ENCODE results near the gene CACNG6.
"Not testable (repeated sequence)": the region's sequence is repeated elsewhere in the genome, so short reads cannot be mapped to it uniquely, and the experiment has no call there.

Gene CACNG6, protein sequence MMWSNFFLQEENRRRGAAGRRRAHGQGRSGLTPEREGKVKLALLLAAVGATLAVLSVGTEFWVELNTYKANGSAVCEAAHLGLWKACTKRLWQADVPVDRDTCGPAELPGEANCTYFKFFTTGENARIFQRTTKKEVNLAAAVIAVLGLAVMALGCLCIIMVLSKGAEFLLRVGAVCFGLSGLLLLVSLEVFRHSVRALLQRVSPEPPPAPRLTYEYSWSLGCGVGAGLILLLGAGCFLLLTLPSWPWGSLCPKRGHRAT

GRCh38 chr19:53991224-53992113 lies at the start of gene CACNG6:
Gene CACNG6 (plus strand): TSS chr19:53991637. CDS start chr19:53992878, 1,241 bp downstream.
- DNase-seq (ENCODE audit: low spot score) = peak; percentile 63

DNA sequence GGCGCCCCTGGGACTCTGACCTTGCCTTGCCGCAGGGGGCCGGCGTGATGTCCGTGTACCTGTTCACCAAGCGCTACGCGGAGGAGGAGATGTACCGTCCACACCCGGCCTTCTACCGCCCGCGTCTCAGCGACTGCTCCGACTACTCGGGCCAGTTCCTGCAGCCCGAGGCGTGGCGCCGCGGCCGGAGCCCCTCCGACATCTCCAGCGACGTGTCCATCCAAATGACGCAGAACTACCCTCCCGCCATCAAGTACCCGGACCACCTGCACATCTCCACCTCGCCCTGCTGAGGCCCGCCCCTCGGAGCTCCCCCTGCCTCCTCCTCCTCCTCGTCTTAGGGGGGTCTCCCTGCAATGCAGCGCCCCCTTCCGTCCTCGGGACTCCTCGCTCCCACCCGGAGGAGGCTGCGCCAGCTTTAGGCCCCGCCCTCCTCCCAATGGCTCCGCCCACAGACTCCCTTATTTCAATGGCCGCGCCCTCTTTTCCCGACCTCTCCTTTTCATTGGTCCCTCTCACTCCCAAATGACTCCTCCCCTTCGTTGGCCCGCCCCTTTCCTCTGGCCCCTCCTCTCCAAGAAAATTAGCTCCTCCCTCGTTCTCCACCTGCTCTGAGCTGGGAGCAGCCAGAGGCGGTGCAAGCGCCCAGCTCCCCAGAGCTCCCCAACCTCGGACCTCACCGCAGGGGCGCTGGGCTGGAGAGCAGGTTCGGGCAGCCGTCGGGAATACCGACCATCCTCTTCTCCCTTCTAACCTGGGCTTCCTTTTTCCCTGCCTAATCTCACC lies 49.2 kb upstream of the CACNG6 start:
- DNase-seq (ENCODE audit: low spot score) = no peak

DNA sequence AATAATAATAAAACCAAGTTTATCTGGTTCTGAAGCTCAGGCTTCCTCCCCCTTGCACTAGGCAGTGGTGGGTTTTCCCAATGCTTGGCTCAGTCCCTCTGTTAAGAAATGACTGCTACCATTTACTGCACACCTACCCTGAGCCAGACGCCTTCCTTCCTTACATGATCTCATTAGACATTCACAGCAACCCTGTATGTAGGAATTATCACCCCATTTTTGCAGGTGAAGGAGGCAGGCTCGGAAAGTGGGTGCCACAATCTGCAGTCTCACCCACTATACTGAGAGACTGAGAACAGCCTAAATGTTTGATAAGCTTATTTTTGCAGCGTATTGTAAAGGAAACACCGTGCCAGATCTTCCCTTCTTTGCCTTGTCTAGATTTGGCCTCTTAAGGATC lies 47.0 kb upstream of the CACNG6 start:
- no peak for DNase-seq (ENCODE audit: low spot score)

DNA sequence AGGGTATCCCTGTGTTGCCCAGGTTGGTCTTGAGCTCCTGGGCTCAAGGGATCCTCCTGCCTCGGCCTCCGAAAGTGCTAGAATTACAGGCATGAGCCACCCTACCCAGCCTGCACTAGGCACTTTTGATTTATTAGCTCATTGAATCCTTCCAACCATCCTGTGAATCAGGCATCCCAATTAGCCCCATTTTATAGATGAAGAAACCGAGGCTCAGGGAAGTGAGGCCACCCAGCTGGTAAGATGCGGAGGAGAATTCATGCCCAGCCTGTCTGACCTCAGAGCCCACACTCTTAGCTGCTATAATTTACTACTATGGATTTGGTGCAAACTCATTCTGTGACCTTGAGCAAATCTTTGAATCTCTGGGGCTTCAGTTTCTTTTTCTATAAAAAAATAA lies 46.5 kb upstream of the CACNG6 start:
- DNase-seq (ENCODE audit: low spot score) = no peak

DNA sequence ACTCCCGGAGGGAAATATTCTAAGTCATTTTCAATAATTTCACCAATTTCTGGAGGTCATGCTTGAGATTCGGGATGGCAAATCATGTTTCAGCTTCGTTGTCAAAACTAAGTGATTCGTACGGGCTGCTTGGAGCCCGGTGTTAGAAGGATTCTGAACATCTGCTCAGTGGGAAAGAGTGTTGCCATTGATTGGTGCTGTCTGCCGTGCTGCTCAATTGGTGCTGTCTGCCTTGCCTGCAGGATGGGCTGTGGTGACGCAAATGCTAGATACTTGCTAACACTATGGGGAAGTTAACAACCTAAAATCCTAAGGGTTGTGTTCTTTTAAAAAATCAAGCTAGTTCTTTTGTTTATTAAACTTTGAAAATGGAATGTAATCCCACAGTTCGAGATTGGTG lies 46.0 kb upstream of the CACNG6 start:
- no peak for DNase-seq (ENCODE audit: low spot score)

- no peak for DNase-seq (ENCODE audit: low spot score)
Measured at GRCh38 chr19:53945998-53946397, 45.4 kb upstream of the CACNG6 start.

DNA sequence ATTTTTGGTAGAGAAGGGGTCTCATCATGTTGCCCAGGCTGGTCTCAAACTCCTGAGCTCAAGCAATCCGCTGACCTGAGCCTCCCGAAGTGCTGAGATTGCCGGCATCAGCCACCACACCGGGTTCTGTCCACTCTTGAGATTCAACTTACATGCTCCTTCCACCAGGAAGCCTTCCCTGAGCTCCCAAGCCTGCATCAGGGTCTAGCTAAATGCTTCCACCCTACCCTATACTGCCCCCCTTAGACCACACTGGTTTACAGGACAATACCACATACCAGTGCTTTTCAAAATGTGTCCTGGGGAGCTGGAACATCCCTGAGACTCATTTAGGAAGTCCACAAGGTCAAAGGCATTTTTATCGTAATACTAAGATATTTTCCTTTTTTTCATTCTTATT lies 43.8 kb upstream of the CACNG6 start:
- no peak for DNase-seq (ENCODE audit: low spot score)

GRCh38 chr19:53948611-53949010 lies 42.8 kb upstream of the CACNG6 start:
- not testable (repeated sequence) for DNase-seq (ENCODE audit: low spot score)

GRCh38 chr19:53951436-53951835 lies 40.0 kb upstream of the CACNG6 start:
- no peak for DNase-seq (ENCODE audit: low spot score)

DNA sequence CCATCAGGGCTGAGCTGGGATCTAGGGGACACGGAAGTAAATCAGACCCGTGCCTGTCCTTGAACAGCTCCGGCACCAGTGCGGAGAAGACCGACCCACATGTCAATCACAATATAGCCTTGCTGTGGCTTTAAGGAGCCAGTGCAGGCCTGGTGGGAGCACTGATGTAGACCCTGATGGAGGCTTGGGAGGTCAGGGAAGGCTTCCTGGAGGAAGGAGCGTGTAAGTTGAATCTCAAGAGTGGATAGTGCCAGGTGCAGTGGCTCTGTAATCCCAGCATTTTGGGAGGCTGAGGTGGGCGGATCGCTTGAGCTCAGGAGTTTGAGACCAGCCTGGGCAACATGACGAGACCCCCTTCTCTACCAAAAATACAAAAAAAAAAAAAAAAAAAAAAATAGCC lies 39.5 kb upstream of the CACNG6 start:
- DNase-seq (ENCODE audit: low spot score) = no peak

DNA sequence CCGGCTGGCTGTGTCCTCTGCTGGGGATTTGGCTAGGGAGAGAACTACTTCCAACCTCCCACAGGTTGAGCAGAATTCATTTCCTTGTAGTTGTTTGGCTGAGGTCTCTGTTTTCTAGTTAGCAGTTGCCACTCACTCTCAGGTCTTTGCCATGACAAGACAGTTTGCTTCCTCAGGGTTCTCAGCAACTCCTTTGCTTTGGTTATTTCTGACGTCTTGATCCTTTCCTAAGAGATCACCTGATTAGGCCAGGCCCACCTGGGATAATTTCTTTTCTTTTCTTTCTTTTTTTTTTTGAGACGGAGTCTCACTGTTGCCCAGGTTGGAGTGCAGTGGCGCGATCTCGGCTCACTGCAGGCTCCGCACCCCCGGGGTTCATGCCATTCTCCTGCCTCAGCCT lies 38.1 kb upstream of the CACNG6 start:
- DNase-seq (ENCODE audit: low spot score) = no peak

DNA sequence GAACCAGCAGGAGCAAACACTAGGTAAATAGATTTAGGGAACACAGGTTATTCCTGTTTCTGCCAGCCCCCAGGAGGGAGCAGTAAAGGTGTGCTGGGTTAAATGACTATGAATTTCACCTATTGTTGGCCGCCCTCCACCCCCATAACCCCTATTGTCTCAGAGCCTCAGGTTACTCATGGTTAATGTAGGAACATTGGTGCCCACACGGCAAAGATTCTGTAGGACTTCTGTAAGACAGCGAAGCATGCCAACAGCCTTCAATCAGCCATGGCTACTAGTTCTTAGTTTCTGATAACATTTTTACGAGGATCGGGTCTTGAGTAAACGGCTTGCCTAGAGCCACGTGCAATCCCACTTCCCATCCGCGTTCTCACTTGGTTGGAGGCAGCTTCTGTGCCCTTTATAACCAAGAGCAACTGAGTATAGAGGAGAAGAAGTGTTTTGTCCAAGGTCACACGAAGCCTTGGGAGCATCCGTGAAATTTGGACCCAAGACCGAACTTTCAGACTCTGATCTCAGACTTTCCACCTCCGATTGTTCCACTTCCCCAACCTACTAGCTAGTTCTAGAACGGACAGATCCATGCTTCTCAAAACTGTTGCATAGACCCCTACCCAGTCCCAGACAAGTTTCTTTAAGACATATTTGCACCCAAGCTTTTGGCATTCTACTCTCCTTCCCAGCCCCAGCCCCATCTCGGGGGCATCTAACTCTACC lies 33.8 kb upstream of the CACNG6 start:
- DNase-seq (ENCODE audit: low spot score) = no peak

DNA sequence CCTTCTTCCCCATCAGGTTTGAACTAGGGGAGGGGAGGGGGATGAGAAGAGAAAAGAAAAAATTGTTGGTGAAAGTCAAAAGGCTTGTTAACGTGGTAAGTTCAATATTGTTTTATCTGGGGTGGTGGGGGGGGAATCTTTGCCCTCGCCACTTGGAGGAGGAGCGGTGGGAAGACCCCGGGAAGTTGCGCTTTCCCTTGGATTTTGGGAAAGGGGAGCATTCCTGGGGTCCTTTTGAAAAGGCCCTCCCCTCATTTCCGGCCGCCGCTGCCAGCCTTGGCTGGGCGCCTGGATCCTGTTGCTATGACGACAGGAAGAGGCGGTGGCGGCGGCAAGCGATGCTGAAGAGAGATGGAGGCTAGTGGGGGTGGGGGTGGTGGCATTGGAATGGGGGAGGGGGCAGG lies 33.3 kb upstream of the CACNG6 start:
- no peak for DNase-seq (ENCODE audit: low spot score)

DNA sequence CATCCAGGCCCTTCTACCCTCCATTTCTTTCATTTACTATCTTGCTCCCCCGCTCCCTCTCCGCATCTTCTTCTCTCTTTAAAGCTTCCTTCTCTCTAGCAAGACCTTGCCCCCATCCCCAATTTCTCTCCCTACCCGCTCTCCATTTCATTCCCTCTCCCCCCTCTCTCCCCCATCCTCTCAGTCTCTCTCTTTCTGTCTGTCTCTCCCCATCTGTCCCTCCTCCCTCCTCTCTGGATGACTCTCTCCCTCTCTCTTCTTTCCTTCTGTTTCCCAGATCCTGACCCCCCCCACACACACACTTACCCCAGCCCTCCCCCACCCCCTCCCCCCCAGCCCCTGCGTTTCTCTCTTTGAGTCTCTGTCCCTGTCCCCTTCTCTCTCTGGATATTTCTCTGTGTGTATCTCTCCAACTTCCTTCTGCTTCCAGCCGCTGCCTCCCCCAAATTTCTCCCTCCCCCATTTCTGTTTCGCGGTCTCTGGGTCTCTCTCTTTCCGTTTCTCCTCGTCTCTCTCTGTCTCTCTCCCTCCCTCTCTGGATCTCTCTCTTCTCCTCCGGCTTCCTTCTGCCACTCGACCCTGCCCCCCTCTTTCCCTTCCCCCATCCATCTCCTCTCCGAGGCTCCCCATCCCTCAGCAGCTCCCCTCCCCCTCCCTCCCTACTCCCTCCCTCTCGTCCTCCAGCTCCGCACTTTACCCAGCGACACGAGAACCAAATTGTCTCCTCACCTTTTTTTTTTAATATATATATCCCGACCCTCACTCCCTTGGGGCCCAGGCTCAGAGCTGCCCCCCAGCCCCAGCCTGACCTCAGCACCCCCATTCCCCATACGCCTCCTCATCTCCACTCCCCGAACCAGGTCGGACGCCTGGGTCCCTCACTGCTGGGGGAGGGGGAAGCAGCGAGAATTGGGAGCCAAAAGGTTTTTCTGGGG lies 32.3 kb upstream of the CACNG6 start:
- DNase-seq (ENCODE audit: low spot score) = no peak

DNA sequence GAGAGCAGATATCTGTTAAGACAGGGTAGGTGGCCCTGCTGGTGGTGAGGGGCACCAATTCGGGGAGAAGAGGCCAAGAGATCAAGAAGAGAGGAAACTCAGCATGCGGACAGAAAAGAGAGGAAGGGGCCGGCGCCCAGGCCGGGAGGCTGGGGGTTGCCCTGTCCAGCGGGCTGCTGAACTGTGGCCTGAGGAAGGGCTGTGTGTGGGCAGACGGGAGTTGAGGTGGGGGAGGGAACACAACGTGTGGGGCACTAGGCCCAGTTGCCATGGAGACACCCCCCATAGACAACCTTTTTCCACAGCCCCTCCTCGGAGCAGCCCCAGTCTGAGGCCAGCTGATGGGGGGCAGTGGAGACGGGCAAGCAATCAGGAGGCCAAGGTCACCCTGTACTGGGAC lies 31.2 kb upstream of the CACNG6 start:
- no peak for DNase-seq (ENCODE audit: low spot score)

DNA sequence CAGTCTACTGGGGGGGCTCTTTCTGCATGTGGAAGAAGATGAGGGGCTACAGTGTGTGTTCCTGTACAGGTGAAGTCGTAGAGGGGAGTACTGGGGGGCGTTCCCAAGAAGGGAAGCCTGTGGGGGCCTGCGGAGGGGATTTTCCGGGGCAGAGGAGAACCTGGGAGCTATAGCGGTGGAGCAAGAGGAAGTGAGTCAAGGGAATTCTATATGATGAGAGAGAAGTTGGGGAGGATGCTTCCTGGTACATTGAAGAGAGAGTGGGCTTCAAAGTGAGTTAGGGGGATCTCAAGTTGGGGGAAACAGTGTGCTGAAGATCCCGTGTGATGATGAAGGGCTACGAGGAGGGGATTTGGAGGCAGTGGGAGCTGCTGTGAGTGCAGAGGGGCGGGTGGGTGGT lies 30.6 kb upstream of the CACNG6 start:
- no peak for DNase-seq (ENCODE audit: low spot score)

DNA sequence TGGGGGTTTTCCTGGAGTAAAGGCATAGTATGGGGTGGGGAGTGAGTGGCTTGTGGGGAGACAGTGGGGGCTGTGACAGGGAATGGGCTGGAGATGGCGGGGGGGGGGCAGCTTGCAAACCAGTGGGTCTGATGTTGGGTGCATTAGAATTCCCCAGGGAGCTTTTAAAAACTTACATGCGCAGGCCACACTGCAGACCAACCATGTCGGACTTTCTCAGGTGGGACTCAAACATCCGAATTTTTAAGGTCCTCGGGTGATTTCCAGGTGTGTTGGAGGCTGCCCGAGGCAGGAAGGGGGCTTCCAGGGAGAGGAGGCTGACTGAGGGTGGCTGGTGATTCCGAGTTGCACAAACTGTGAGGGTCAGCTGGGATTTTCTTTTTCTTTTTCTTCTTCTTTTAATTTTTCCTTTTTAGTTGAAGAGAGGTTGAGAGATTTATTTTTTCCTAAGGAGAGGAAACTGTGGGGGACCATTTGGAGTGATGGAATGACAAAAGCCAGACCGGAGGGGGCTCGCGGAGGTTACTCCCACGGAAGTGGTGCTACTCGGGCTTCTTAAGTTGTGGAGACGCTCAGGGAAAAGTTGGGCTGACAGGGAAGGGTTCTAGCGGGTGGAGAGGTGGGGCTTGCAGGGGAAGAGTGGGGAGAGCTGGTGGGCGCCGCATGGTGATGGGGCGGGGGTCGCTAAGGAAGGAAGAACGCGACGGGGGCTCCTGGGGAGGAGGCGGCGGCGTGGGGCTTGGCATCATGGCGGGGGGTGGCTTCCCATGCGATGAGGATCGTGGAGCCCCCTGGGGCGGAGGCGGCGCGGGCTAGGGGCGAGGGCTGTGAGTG lies 29.7 kb upstream of the CACNG6 start:
- DNase-seq (ENCODE audit: low spot score) = no peak

GRCh38 chr19:53962887-53963431 lies 28.5 kb upstream of the CACNG6 start, which contains the start of gene CACNG8:
Gene CACNG8 (plus strand): TSS chr19:53962937.
- no peak for DNase-seq (ENCODE audit: low spot score)

GRCh38 chr19:53965091-53965490 lies 26.3 kb upstream of the CACNG6 start:
- DNase-seq (ENCODE audit: low spot score) = no peak

- DNase-seq (ENCODE audit: low spot score) = no peak
Measured at GRCh38 chr19:53966931-53967330, 24.5 kb upstream of the CACNG6 start.
